GM10266 (cell line): ENCODE results near the gene SYT3.

Experiments used
- DNase-seq: peaks from one replicate; pipeline ENCODE4 v3.0.0; 2012; ENCODE audit errors: extremely low spot score
- CTCF ChIP-seq: IDR thresholded peaks from 2 replicates; pipeline ENCODE4 v1.5.1; 2012; ENCODE audit warnings: mild to moderate bottlenecking, low read depth; ENCODE audit not compliant: control insufficient read depth, insufficient read depth; ENCODE audit errors: missing control alignments

Gene SYT3

GRCh38 chr19:50639121-50640112, at the start of gene SYT3:
Gene SYT3, minus strand, starts transcription at chr19:50639881. Its CDS starts 2,470 bp downstream, at chr19:50637411.
- DNase-seq = peak; percentile 79
- TF ChIP-seq CTCF = no peak

- no peak for TF ChIP-seq CTCF
These were observed 49.1 kb upstream of the SYT3 start for GRCh38 chr19:50688766-50689165.

GRCh38 chr19:50686310-50687032, 46.8 kb upstream of the SYT3 start:
- no peak for TF ChIP-seq CTCF
- no peak for DNase-seq

More at GRCh38 chr19:50688766-50689165, 49.1 kb upstream of the SYT3 start:
- no peak for DNase-seq

- DNase-seq = peak; percentile 97
- no peak for TF ChIP-seq CTCF
These were observed 39.8 kb upstream of the SYT3 start for GRCh38 chr19:50679177-50680125.

- no peak for TF ChIP-seq CTCF
- no peak for DNase-seq
These were observed 38.6 kb upstream of the SYT3 start for GRCh38 chr19:50678323-50678722.

GRCh38 chr19:50677636-50678035, 38.0 kb upstream of the SYT3 start:
- no peak for TF ChIP-seq CTCF
- DNase-seq = no peak
